Frontal cortex (tissue), 4 donors: ENCODE measurements around the gene TKFC. TPM values are rescaled to one million over a fixed set of nuclear protein-coding genes. Genes with fewer than 3 reads are reported as not detected.
"Not testable (repeated sequence)": the region's sequence is repeated elsewhere in the genome, so short reads cannot be mapped to it uniquely, and the experiment has no call there.

Experiments
- DNase-seq, 2 donors: peaks; one replicate each; pipeline ENCODE4 v3.0.0; 2012; ENCODE audit warnings: low spot score in 2 of 2
- FAIRE-seq: peaks from 2 replicates; lab custom pipeline; 2012; peaks lifted over from hg19 to GRCh38; lab: Jason Lieb, UNC
- total RNA-seq: library from RNA; depleted of rRNA; stranded (reverse); fragments of >200 nt; gene quantifications from one replicate; pipeline ENCODE4 v1.2.3, GENCODE V29; 2014
- donor health status: control.
- donor health status: control.
- donor health status: control.

TKFC gene
- total RNA-seq, 1 donor from 2014 or later, result 7.7 TPM

- FAIRE-seq (no peak), DNase-seq (peak; percentile 81 to 93)
Measured at GRCh38 chr11:61361741-61362541, 28.9 kb downstream of the TKFC start, which contains the start of the genes CYB561A3 and TMEM138. CYB561A3 (minus strand) TSS chr11:61361882; CDS start chr11:61356713, 5,169 bp downstream. TMEM138 (plus strand) TSS chr11:61362374; CDS start chr11:61364391, 2,017 bp downstream.

- DNase-seq (no peak), FAIRE-seq (no peak)
Measured at GRCh38 chr11:61362542-61362875, 29.5 kb downstream of the TKFC start.

DNA sequence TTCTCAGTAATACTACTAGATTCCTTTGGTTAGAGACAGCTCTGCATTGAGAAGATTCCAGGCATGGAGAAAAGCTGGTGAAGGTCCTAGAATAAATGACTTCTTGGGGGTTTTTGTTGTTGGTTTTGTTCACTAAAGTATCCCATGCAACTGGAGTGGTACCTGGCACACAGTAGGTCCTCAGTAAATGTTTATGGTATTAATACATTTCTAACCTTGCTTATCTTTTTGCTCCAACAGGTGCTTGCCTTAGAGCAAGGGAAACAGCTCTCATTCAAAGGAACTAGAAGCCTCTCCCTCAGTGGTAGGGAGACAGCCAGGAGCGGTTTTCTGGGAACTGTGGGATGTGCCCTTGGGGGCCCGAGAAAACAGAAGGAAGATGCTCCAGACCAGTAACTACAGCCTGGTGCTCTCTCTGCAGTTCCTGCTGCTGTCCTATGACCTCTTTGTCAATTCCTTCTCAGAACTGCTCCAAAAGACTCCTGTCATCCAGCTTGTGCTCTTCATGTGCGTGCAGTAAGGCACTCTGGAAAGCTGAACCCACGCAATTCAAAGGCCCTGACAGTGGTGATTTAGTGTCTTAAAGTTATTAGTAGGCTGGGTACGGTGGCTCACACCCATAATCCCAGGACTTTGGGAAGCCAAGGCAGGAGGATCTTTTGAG lies 31.1 kb downstream of the TKFC start:
- FAIRE-seq (no peak), DNase-seq (no peak)

DNA sequence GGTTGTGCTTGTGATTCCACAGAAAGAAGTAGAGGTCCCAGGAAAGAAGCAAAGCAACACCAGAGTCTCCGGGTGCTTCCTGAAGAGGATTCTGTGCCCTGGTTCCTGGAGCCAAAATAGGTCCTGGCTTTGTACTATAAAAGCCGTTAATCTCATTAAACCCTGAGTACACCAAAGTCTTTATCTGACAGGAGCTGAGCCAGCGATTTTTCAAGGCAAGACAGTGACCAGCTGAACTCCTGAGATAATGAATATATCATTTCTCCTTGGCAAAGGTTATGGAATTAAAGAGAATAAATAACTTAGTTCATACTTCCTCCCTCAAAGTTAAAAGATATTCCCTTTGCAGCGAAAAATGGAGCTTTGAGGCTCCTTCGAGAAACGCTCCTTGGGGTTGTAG lies 34.4 kb downstream of the TKFC start:
- FAIRE-seq (no peak), DNase-seq (no peak)

GRCh38 chr11:61368646-61369045 lies 35.6 kb downstream of the TKFC start:
- FAIRE-seq, result no peak
- DNase-seq, result no peak

- DNase-seq, result no peak
- no peak for FAIRE-seq
Measured at GRCh38 chr11:61369372-61370348, 36.6 kb downstream of the TKFC start.

GRCh38 chr11:61370349-61371005 lies 37.4 kb downstream of the TKFC start:
- no peak for DNase-seq
- FAIRE-seq, result no peak

DNA sequence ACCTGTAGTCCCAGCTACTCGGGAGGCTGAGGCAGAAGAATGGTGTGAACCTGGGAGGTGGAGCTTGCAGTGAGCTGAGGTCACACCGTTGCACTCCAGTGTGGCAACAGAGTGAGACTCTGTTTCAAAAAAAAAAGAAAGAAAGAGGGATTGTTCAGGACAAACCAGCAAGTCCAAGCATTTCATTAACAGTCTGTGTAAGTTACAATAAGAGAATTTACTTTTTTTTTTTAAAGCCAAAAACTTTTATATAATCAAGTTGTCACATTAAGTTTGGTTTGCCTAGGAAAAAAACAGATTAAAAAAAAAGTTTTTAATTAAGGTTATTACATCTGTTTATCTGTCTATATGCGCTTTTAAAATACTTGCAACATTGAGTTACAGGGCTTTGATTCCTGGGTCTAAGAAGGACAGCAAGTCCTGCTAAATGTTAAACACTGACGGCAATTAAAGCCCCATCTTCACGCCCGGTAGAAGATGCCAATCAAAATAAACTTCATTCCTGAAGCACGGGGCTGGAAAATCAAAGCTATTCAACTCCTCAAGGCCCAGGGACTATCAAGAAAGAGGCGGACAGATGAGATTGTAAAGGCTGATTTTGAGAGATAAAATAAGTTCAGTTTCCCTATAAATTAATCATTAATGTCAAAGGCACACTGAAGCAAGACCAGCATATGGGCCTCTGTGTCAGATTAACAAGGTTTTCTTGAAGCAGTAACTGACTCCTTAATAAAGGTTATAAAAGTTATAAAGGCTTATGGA lies 39.8 kb downstream of the TKFC start:
- FAIRE-seq, result no peak
- DNase-seq, result no peak

- no peak for DNase-seq
- FAIRE-seq, result no peak
Measured at GRCh38 chr11:61375761-61376108, 42.7 kb downstream of the TKFC start.

GRCh38 chr11:61377461-61378160 lies 44.6 kb downstream of the TKFC start:
- no peak for FAIRE-seq
- no peak for DNase-seq

DNA sequence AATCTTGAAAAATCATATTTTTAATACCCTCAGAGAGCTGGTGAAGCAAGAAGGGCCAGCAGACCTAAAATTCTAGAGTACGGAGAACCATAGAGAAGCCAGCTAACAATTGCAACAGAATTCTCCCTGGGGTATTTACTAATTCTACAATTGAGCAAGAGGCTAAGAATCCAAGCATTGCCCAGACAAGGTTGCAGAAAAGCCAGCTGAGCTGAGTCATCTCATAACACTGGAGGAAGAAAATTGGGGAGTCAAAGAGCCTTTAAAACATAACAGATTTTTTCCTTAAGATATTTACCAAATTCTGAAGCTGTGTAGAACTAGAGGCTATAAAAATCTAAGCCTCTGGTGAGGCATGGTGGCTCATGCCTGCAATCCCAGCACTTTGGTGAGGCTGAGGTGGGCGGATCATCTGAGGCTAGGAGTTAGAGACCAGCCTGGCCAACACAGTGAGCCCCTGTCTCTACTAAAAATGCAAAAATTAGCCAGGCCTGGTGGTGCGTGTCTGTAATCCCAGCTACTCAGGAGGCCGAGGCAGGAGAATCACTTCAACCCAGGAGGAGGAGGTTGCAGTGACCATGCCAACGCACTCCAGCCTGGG lies 45.8 kb downstream of the TKFC start:
- DNase-seq (no peak), FAIRE-seq (no peak)

- DNase-seq (no peak), FAIRE-seq (no peak)
Measured at GRCh38 chr11:61380884-61381283, 47.9 kb downstream of the TKFC start.

DNA sequence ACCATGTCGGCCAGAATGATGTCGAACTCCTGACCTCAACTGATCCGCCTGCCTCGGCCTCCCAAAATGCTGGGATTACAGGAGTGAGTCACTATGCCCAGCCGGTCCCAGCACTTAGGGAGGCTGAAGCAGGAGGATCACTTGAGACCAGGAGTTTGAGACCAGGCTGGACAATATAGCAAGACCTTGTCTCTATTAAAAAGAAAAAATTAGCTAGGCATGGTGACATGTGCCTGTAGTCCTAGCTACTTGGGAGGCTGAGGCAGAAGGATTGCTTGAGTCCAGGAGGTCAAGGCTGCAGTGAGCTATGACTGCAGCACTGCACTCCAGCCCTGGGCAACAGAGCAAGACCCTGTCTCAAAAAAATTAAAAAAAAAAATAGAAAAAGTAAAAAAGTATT lies 50.8 kb downstream of the TKFC start:
- not testable (repeated sequence) for FAIRE-seq, DNase-seq

GRCh38 chr11:61384271-61385242 lies 51.5 kb downstream of the TKFC start:
- DNase-seq, result no peak
- FAIRE-seq, result no peak

DNA sequence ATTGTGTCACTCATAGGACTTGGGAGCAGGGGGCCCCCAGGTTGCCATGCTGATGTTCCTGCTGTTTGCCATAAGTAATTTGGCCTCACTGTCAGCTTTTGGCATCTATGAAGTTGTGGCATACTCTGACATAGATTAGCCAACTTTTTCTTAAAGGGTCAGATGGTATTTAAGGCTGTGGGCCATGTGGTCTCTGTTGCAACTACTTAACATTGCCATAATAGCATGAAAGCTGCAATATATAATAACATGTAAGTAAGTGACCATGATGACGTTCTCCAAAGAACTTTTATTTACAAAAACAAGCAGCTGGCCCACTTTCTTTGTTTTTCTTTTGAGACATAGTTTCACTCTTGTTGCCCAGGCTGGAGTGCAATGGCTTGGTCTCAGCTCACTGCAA lies 57.1 kb downstream of the TKFC start:
- FAIRE-seq, result no peak
- no peak for DNase-seq

GRCh38 chr11:61392981-61393595 lies 60.1 kb downstream of the TKFC start:
- peak in 1 of 2 donors; percentile 34 for DNase-seq
- FAIRE-seq, result no peak
